Activated CD4-positive, alpha-beta memory T cell treated with anti-CD3 and anti-CD28 coated beads for 36 hours (primary cell): ENCODE data around the gene TACC3. TPM values are rescaled to one million over a fixed set of nuclear protein-coding genes. Genes with fewer than 3 reads are reported as not detected.

Experiments
- CTCF ChIA-PET: fragments of 350-600 bp; sonication (Branson Sonifier 250); formaldehyde crosslinking; loops from one replicate; lab custom pipeline; 2021; ENCODE audit warnings: antibody characterized with exemption, inconsistent platforms; lab: Charles Lee
- POLR2A ChIA-PET: fragments of 350-600 bp; sonication (Branson Sonifier 250); formaldehyde crosslinking; loops from one replicate; lab custom pipeline; 2021; ENCODE audit warnings: antibody characterized with exemption; lab: Charles Lee
- DNase-seq: peaks from one replicate; pipeline ENCODE4 v3.0.0-alpha.2; 2020
- H3K27ac Mint-ChIP-seq: one replicate; pipeline ENCODE4 v1.8.0; 2021; ENCODE audit warnings: mixed read lengths
- H3K27me3 Mint-ChIP-seq: one replicate; pipeline ENCODE4 v1.8.0; 2021; ENCODE audit warnings: mixed read lengths
- H3K36me3 Mint-ChIP-seq: one replicate; pipeline ENCODE4 v1.8.0; 2021; ENCODE audit warnings: mixed read lengths
- H3K4me1 Mint-ChIP-seq: one replicate; pipeline ENCODE4 v1.8.0; 2021; ENCODE audit warnings: low read depth, mixed read lengths
- H3K4me3 Mint-ChIP-seq: one replicate; pipeline ENCODE4 v1.8.0; 2021; ENCODE audit warnings: mild to moderate bottlenecking, mixed read lengths
- H3K9me3 Mint-ChIP-seq: one replicate; pipeline ENCODE4 v1.8.0; 2021; ENCODE audit warnings: mixed read lengths
- intact Hi-C: fragments of 100-400 bp; cut with micrococcal nuclease; formaldehyde crosslinking; loops from one replicate; pipeline ENCODE4 v1.15.1; 2023
- total RNA-seq, 2 experiments: library from RNA; stranded (reverse); gene quantifications; one replicate each; pipeline ENCODE4 v1.2.3, GENCODE V29; 2021

Gene TACC3
- total RNA-seq, 2 experiments from 2014 or later: 194 to 201 TPM

- Mint-ChIP-seq H3K27me3 (peaks cover 18% of the 10 kb centered on the region), H3K9me3 (no peaks in the 10 kb centered on the region), H3K4me3 (no peak overlapping the region), H3K36me3 (no peaks in the 10 kb centered on the region), H3K4me1 (no peaks in the 10 kb centered on the region), H3K27ac (no peak overlapping the region)
- intact Hi-C loops: no loop called here
- CTCF ChIA-PET: interaction anchor here (0.7 kb wide), 1 partner anchor 1432 kb away, joined by 3 read pairs; no protein-coding TSS in a partner anchor
- no peak for DNase-seq
- POLR2A ChIA-PET: no interaction called here
Observed at GRCh38 chr4:1764670-1765069, 43.3 kb downstream of the TACC3 start.

- Mint-ChIP-seq H3K27ac (no peak overlapping the region), H3K4me3 (no peak overlapping the region), H3K27me3 (peaks cover 18% of the 10 kb centered on the region), H3K9me3 (no peaks in the 10 kb centered on the region), H3K36me3 (no peaks in the 10 kb centered on the region), H3K4me1 (no peaks in the 10 kb centered on the region)
- CTCF ChIA-PET: no interaction called here
- intact Hi-C loops: no loop called here
- no peak for DNase-seq
- POLR2A ChIA-PET: no interaction called here
Observed at GRCh38 chr4:1765409-1766072, 44.2 kb downstream of the TACC3 start.

GRCh38 chr4:1766106-1767060, 45.1 kb downstream of the TACC3 start:
- POLR2A ChIA-PET: no interaction called here
- no peaks in the 10 kb centered on the region for H3K36me3 Mint-ChIP-seq
- CTCF ChIA-PET: interaction anchor here (0.7 kb wide), 1 partner anchor 133 kb away, joined by 3 read pairs; no protein-coding TSS in a partner anchor
- H3K4me1 Mint-ChIP-seq: no peaks in the 10 kb centered on the region
- DNase-seq: no peak
- intact Hi-C loops: no loop called here
- no peaks in the 10 kb centered on the region for H3K9me3 Mint-ChIP-seq
- H3K27ac Mint-ChIP-seq: no peak overlapping the region
- H3K27me3 Mint-ChIP-seq: peaks cover 18% of the 10 kb centered on the region
- no peak overlapping the region for H3K4me3 Mint-ChIP-seq

GRCh38 chr4:1767061-1767769, 45.9 kb downstream of the TACC3 start:
- intact Hi-C loops: no loop called here
- H3K9me3 Mint-ChIP-seq: no peaks in the 10 kb centered on the region
- CTCF ChIA-PET: interaction anchor here (0.8 to 2.4 kb wide), 8 partner anchors 10 to 74 kb away, joined by 3 to 21 read pairs (median 4); no protein-coding TSS in a partner anchor
- POLR2A ChIA-PET: no interaction called here
- H3K36me3 Mint-ChIP-seq: no peaks in the 10 kb centered on the region
- peaks cover 2% of the 10 kb centered on the region for H3K4me1 Mint-ChIP-seq
- no peak overlapping the region for H3K27ac Mint-ChIP-seq
- H3K4me3 Mint-ChIP-seq: no peak overlapping the region
- peaks cover 19% of the 10 kb centered on the region for H3K27me3 Mint-ChIP-seq
- no peak for DNase-seq

DNA sequence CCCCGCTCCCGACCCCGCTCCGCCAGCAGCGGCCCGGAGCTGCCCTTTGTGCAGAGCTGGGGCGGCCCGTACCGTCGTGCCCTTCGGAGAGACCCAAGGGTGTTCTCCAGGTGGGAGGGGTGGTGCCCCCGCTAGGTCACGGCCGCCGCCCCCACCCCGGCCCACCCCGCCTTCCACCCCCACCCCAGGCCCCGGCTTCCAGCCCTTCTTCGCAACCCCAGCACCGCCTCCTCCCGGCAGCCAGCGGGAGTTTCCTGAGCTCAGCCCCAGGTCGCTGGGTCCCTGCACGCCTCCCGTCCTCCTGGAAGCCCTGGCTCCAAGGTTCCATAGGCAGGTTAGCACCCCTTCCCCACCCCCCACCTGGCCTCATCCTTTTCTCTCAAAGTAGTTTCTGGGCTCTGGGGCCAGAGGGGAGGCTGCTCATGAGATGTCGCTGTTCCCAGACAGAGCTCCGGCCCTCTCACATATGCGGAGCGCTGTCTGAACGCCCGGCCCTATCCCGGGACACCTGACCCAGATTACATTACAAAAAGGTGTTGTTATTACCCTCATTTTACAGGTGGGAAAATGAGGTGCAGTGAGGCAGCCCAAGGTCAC, 46.5 kb downstream of the TACC3 start:
- CTCF ChIA-PET: interaction anchor here (0.8 to 2.4 kb wide), 8 partner anchors 9 to 74 kb away, joined by 3 to 21 read pairs (median 4); no protein-coding TSS in a partner anchor
- intact Hi-C loops: no loop called here
- Mint-ChIP-seq H3K27me3 (peaks cover 16% of the 10 kb centered on the region), H3K4me1 (peaks cover 2% of the 10 kb centered on the region), H3K9me3 (no peaks in the 10 kb centered on the region), H3K4me3 (no peak overlapping the region), H3K27ac (no peak overlapping the region), H3K36me3 (no peaks in the 10 kb centered on the region)
- POLR2A ChIA-PET: no interaction called here
- DNase-seq: peak; percentile 54

DNA sequence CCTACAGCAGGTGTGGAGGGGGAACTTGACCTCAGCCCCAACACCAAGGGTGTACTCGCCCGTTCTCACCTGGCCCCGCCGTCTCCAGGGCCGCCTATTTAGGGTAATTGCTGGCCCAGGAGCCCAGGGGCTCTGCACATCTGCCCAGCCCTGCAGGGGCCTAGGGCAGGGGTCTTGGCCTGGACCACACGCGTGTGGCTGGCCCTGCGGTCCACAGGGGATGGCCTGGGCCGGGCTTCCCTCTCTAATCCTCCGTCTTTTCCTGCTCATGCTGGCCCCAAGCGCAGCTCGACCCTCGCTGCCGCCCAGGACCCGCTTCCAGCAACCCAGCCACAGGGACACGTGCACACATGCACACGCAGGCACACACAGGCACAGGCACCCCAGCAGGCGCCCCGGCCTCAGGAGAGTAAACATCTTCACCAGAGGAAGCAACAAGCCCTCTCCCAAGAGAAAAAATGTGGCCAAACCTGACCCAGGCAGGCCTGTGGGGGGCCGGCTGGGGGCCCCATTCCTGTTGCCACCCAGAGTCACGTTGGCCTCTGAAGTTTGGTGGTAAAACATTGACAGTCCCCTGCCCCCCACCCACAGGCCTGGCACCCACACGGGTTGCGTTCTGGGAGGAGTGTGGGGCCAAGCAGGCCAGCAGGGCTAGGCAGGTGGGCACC, 47.2 kb downstream of the TACC3 start:
- peak overlapping the region; percentile 51 for H3K4me3 Mint-ChIP-seq
- intact Hi-C loops: no loop called here
- peaks cover 16% of the 10 kb centered on the region for H3K27me3 Mint-ChIP-seq
- peaks cover 2% of the 10 kb centered on the region for H3K4me1 Mint-ChIP-seq
- ChIA-PET CTCF (interaction anchor here (0.9 to 2.4 kb wide), 4 partner anchors 17 to 75 kb away, joined by 3 to 21 read pairs (median 4); no protein-coding TSS in a partner anchor), POLR2A (no interaction called here)
- no peaks in the 10 kb centered on the region for H3K36me3 Mint-ChIP-seq
- no peaks in the 10 kb centered on the region for H3K9me3 Mint-ChIP-seq
- no peak overlapping the region for H3K27ac Mint-ChIP-seq
- no peak for DNase-seq

DNA sequence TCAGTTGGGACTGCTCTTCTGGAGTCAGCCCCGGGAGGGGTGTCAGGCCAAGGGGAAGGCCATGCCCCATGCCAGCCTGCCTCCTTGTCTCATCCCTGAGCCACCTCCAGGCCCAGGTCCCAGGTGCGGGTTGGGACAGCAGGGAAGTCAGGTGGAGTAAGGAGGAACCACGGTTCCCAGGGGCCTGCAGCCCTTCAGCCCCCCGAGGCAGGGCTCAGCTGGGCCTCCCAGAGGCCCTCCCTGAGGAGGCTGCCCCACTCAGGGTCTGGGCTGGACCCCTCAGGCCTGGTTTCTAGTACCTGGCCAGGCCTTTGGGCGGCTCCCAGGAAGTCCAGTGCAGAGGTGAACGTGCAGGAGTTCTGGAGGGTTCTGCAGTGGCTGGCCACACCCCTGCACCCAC, 48.4 kb downstream of the TACC3 start:
- no peak overlapping the region for H3K27ac Mint-ChIP-seq
- no peaks in the 10 kb centered on the region for H3K9me3 Mint-ChIP-seq
- no peak overlapping the region for H3K4me3 Mint-ChIP-seq
- DNase-seq: no peak
- ChIA-PET CTCF (no interaction called here), POLR2A (no interaction called here)
- H3K4me1 Mint-ChIP-seq: peaks cover 2% of the 10 kb centered on the region
- peaks cover 10% of the 10 kb centered on the region for H3K27me3 Mint-ChIP-seq
- no peaks in the 10 kb centered on the region for H3K36me3 Mint-ChIP-seq
- intact Hi-C loops: no loop called here

- peaks cover 8% of the 10 kb centered on the region for H3K27me3 Mint-ChIP-seq
- POLR2A ChIA-PET: no interaction called here
- peaks cover 2% of the 10 kb centered on the region for H3K4me1 Mint-ChIP-seq
- intact Hi-C loops: no loop called here
- no peak overlapping the region for H3K4me3 Mint-ChIP-seq
- DNase-seq: no peak
- H3K36me3 Mint-ChIP-seq: no peaks in the 10 kb centered on the region
- CTCF ChIA-PET: no interaction called here
- H3K27ac Mint-ChIP-seq: no peak overlapping the region
- H3K9me3 Mint-ChIP-seq: no peaks in the 10 kb centered on the region
Observed at GRCh38 chr4:1770245-1770644, 48.9 kb downstream of the TACC3 start.

DNA sequence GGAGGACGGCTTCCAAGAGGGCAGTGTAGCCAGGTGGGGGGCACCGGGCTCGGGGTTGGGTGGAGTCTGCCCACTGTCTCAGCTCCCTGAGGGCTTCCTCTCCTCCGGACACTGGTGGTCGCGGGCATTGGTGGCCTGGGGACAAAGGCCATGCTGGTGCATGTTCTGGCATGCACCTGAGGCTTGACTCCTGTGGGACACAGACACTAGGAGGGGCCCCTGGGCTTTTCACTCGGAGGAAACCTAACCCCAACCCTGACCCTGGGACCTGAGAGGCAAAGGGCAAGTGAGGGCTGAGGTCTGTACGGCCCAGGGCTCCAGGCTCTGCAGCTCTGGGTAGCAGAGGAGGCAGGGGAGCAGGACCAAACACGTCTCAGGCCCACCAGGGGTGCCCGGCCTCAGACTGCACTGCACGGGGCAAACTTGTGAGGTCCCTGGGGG, 49.5 kb downstream of the TACC3 start:
- CTCF ChIA-PET: no interaction called here
- POLR2A ChIA-PET: no interaction called here
- DNase-seq: no peak
- Mint-ChIP-seq H3K27ac (no peak overlapping the region), H3K4me3 (no peak overlapping the region), H3K9me3 (no peaks in the 10 kb centered on the region), H3K36me3 (no peaks in the 10 kb centered on the region), H3K27me3 (peaks cover 3% of the 10 kb centered on the region), H3K4me1 (peaks cover 2% of the 10 kb centered on the region)
- intact Hi-C loops: no loop called here

DNA sequence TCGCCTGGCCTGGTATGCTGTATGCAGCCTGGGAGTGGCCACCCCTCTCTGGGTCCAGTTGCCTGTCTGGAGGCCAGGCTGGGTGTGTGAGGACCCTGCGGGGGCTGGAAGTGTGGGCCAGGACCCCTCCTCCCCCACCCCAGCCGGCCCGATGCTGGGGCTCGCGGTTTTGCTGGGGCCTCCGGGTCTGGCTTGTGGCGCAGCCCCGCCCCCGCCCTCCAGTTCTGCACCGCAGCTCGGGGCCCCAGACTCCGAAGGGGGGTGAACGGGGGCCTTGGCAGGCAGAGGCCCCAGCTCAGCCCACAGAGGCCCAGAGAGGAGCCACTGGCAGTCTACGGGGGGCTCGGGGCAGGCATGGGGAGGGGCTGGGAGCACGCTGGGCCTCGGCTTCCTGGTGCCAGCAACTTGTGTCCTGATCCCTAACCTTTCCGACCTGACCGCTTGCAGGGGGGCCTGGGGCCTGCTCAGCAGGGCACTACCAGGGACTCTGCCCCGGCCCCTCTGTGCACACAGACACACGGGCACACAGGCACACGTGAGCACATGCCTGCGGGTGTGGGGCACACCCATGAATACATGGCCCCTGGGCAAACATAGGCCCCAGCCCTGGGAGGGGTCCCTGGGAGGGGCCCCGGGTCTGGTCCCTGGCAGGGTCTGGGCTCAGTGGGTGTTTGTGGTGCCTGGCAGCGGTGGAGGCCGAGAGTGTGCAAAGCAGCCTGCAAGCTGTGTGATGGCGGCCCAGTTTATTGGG, 50.4 kb downstream of the TACC3 start:
- peak; percentile 27 for DNase-seq
- CTCF ChIA-PET: interaction anchor here (1.0 kb wide), 1 partner anchor 24 kb away, joined by 3 read pairs; no protein-coding TSS in a partner anchor
- no peaks in the 10 kb centered on the region for H3K36me3 Mint-ChIP-seq
- intact Hi-C loops: no loop called here
- peaks cover 3% of the 10 kb centered on the region for H3K27me3 Mint-ChIP-seq
- no peaks in the 10 kb centered on the region for H3K9me3 Mint-ChIP-seq
- H3K27ac Mint-ChIP-seq: no peak overlapping the region
- H3K4me3 Mint-ChIP-seq: no peak overlapping the region
- H3K4me1 Mint-ChIP-seq: peaks cover 2% of the 10 kb centered on the region
- POLR2A ChIA-PET: no interaction called here
